Prostate gland (tissue), 2 donors: ENCODE data around the gene CETN3.

Source experiments
- CTCF ChIP-seq, 4 experiments: fragments of 200-600 bp in 2 of 4; fragments of 450-650 bp in 2 of 4; sonication (generic) in 2 of 4; IDR thresholded peaks; 1 replicate in 3 of 4; 2 replicates in 1 of 4; pipeline ENCODE4 v1.5.1; 2016 to 2019; ENCODE audit warnings: antibody characterized with exemption in 4 of 4, mild to moderate bottlenecking in 2 of 4, moderate library complexity in 2 of 4
- POLR2A ChIP-seq: fragments of 450-650 bp; IDR thresholded peaks from one replicate; pipeline ENCODE4 v1.6.1; 2016; ENCODE audit warnings: antibody characterized with exemption, mild to moderate bottlenecking
- POLR2AphosphoS5 ChIP-seq: sonication (generic); formaldehyde crosslinking; IDR thresholded peaks from one replicate; pipeline ENCODE4 v1.6.1; 2017; ENCODE audit warnings: antibody characterized with exemption

GRCh38 chr5:90387508-90387907 lies 22.0 kb downstream of the CETN3 start:
- TF ChIP-seq CTCF (IDR thresholded peaks at IDR 0.05) (no peak), POLR2A (no peak), POLR2AphosphoS5 (no peak)
